ENCODE results near the gene PCSK4. TPM values are rescaled to one million over a fixed set of nuclear protein-coding genes. Genes with fewer than 3 reads are reported as not detected.
"Not testable (repeated sequence)": the region's sequence is repeated elsewhere in the genome, so short reads cannot be mapped to it uniquely, and the experiment has no call there.

The PCSK4 gene
- total RNA-seq = 1.6 and 5.5 TPM in 2 replicates

DNA sequence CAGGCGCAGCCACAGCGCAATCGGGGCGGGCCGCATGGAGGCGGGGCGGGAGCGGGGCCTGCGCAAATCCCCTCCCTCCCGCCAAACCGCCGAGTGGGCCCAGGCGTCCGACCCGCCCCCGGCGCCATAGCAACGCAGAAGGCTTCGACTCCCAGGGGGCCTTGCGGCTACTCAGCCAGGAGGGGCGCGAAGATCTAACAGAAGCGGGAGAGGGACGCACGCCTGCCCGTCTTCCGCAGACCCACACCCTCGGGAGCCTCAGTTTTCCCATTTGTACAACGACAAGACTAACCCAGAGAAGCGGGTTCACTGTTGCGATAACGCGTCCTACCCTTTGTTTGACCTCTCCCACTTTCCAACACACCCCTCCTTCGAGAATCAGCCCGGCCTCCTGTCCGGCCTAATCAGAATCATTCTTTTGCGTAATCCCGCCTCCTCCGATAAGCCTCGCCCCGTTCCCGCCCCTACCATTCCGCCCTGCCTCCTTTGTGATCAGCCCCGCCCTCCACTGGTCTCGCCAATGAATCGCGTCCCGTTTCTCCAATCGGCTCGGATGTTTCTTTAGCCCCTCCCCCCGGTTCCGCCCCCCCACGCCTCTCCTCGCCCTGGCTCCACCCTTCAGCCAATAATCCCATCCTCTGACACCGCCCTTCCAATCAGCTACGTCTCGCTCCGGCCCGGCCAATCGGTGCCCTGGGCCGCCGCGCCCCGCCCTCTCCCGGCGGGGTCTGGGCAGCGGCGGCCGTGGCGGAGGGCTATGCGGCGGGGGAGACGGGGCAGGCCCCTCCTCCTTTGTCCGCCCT is at the start of gene PCSK4:
Gene PCSK4 (minus strand): TSS at position 40 of the 803 bp plus-strand sequence. CDS start 4 bp downstream, at position 36.
- Histone ChIP-seq H3K4me3 (ENCODE audit: low read depth, low read length) (peak within 1 kb of the TSS; percentile 52), H3K36me3 (ENCODE audit: control insufficient read depth, insufficient read depth, low read length) (no peaks in the 10 kb centered on the region), H3K27me3 (ENCODE audit: control insufficient read depth, insufficient read depth, low read length) (peaks cover 13% of the 10 kb centered on the region)
- TF ChIP-seq, protein P1, sequence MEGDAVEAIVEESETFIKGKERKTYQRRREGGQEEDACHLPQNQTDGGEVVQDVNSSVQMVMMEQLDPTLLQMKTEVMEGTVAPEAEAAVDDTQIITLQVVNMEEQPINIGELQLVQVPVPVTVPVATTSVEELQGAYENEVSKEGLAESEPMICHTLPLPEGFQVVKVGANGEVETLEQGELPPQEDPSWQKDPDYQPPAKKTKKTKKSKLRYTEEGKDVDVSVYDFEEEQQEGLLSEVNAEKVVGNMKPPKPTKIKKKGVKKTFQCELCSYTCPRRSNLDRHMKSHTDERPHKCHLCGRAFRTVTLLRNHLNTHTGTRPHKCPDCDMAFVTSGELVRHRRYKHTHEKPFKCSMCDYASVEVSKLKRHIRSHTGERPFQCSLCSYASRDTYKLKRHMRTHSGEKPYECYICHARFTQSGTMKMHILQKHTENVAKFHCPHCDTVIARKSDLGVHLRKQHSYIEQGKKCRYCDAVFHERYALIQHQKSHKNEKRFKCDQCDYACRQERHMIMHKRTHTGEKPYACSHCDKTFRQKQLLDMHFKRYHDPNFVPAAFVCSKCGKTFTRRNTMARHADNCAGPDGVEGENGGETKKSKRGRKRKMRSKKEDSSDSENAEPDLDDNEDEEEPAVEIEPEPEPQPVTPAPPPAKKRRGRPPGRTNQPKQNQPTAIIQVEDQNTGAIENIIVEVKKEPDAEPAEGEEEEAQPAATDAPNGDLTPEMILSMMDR (IDR thresholded peaks at IDR 0.05; ENCODE audit: insufficient read depth, low read length, poor library complexity, severe bottlenecking) = no peak
- DNase-seq (ENCODE audit: low read depth) = peak; percentile 81

DNA sequence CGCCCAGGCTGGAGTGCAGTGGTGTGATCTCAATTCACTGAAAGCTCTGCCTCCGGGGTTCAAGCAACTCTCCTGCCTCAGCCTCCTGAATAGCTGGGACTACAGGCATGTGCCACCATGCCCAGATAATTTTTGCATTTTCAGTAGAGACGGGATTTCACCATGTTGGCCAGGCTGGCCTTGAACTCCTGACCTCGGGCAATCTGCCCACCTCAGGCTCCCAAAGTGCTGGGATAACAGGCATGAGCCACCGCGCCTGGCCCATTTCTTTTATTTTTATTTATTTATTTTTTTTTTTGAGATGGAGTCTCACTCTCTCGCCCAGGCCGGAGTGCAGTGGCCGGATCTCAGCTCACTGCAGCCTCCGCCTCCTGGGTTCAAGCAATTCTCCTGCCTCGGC is 49.6 kb upstream of the PCSK4 start:
- DNase-seq (ENCODE audit: low read depth); H3K36me3 ChIP-seq (ENCODE audit: control insufficient read depth, insufficient read depth, low read length); H3K4me3 ChIP-seq (ENCODE audit: low read depth, low read length): not testable (repeated sequence)
- peaks cover 11% of the 10 kb centered on the region for H3K27me3 ChIP-seq (ENCODE audit: control insufficient read depth, insufficient read depth, low read length)

DNA sequence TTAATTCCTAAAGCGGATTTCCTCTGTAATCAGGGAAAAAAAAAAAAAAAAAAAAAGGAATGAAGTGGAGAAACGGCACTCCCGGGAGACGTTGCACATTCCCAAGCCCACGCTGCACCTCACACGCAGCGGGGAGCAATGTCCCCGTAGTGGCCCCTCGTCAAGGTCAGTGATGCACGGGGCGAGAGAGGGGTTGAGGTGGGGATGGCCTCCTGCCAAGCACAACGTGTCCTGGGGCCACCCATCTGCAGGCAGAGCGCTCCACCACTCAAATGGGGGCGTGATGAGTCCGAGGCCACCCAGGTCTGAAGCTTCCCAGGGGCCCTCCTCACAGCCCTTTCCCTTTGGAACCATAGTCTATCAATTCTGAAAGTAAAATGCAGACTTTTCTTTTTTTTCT is 48.8 kb upstream of the PCSK4 start:
- no peak for DNase-seq (ENCODE audit: low read depth)
- Histone ChIP-seq H3K4me3 (ENCODE audit: low read depth, low read length) (no peak overlapping the region), H3K27me3 (ENCODE audit: control insufficient read depth, insufficient read depth, low read length) (peaks cover 11% of the 10 kb centered on the region), H3K36me3 (ENCODE audit: control insufficient read depth, insufficient read depth, low read length) (no peaks in the 10 kb centered on the region)
- TF ChIP-seq, protein P1 (IDR thresholded peaks at IDR 0.05; ENCODE audit: insufficient read depth, low read length, poor library complexity, severe bottlenecking) = no peak

DNA sequence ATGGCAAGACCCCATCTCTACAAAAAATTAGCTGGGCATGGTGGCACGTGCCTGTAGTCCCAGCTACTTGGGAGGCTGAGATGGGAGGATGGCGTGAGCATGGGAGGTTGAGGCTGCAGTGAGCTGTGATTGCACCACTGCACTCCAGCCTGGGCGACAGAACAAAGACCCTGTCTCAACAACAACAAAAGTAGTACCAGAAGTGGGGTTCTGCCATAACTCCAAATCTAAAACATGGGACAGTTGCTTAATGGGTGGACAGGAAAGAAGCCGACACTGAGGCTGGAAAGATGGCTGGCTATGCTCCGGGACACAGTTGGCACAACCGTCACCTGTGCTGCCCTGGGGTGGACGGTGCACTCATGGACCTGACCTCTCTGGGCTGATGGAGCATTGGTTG is 45.5 kb upstream of the PCSK4 start:
- peaks cover 12% of the 10 kb centered on the region for H3K27me3 ChIP-seq (ENCODE audit: control insufficient read depth, insufficient read depth, low read length)
- H3K36me3 ChIP-seq (ENCODE audit: control insufficient read depth, insufficient read depth, low read length); H3K4me3 ChIP-seq (ENCODE audit: low read depth, low read length); DNase-seq (ENCODE audit: low read depth): not testable (repeated sequence)

DNA sequence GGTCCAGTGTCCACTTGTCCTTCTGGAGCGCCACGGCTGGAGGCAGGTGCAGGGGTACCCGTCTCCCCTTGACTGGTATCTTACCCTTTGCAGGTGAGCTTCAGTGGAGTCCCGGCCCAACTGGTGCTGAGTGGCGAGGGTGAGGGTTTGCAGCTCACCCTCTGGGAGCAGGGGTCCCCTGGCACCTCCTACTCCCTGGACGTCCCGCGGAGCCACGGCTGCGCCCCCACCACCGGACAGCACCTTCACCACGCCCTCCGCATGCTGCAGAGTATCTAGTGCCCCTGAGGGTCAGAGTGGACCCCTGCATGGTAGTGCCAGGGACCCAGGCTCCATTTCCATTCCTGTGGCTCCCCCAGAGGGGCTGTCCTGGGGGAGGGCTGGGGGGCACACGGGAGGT is 44.8 kb upstream of the PCSK4 start:
- H3K27me3 ChIP-seq (ENCODE audit: control insufficient read depth, insufficient read depth, low read length) = peaks cover 7% of the 10 kb centered on the region
- no peaks in the 10 kb centered on the region for H3K36me3 ChIP-seq (ENCODE audit: control insufficient read depth, insufficient read depth, low read length)
- no peak overlapping the region for H3K4me3 ChIP-seq (ENCODE audit: low read depth, low read length)
- no peak for DNase-seq (ENCODE audit: low read depth)
- TF ChIP-seq, protein P1 (IDR thresholded peaks at IDR 0.05; ENCODE audit: insufficient read depth, low read length, poor library complexity, severe bottlenecking) = no peak

DNA sequence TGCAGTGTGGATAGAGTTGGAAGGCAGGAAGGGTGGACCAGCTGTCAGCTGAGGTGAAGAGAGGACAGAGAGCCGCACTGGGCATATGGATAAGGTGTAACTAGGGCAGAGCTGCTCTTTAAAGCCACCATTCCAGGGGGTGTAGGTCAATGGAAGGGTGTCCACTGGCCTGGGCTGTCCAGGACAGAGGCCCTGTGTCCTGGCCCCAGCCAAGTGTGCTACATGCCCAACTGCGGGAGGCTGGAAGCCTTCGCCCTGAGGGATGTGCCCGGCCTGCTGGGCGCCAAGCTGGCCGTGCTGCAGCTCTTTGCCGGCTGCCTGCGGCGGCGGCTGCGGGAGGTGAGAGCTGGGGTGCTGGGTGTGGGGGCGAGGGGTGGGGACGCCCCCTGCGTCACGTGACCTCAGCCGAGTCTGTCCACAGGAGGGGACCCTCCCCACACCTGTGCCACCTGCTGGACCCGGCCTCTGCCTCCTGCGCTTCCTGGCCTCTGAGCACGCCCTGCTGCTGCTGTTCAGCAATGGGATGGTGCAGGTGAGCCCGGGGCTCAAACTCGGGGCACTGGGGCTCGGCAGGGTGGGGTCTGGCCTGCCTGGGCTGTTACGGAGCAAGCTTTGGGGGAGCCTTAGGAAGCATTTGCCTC is 43.5 kb upstream of the PCSK4 start:
- DNase-seq (ENCODE audit: low read depth) = no peak
- TF ChIP-seq, protein P1 (IDR thresholded peaks at IDR 0.05; ENCODE audit: insufficient read depth, low read length, poor library complexity, severe bottlenecking) = no peak
- no peak overlapping the region for H3K4me3 ChIP-seq (ENCODE audit: low read depth, low read length)
- H3K36me3 ChIP-seq (ENCODE audit: control insufficient read depth, insufficient read depth, low read length) = no peaks in the 10 kb centered on the region
- peaks cover 9% of the 10 kb centered on the region for H3K27me3 ChIP-seq (ENCODE audit: control insufficient read depth, insufficient read depth, low read length)

Measured in kidney epithelial cell (primary cell).